Stimulated activated CD8-positive, alpha-beta memory T cell treated with anti-CD3 and anti-CD28 coated beads, Interleukin-15, amount 100 ng/mL, for 48 hours (primary cell): ENCODE data around the gene SNX4.
"Not testable (repeated sequence)": the region's sequence is repeated elsewhere in the genome, so short reads cannot be mapped to it uniquely, and the experiment has no call there.

Source experiments
- DNase-seq, 2 donors: peaks; one replicate each; pipeline ENCODE4 v3.0.0-alpha.2; 2020; ENCODE audit warnings: low read depth in 2 of 2

The SNX4 gene

GRCh38 chr3:125462722-125463299 is 57.2 kb downstream of the SNX4 start:
- no peak for DNase-seq

GRCh38 chr3:125461896-125462295 is 58.1 kb downstream of the SNX4 start:
- DNase-seq = no peak

- DNase-seq = no peak
Measured at GRCh38 chr3:125460233-125460632, 59.8 kb downstream of the SNX4 start.

- no peak for DNase-seq
Measured at GRCh38 chr3:125443923-125444322, 76.1 kb downstream of the SNX4 start.

GRCh38 chr3:125442506-125442905 is 77.5 kb downstream of the SNX4 start:
- no peak for DNase-seq

- DNase-seq = no peak
Measured at GRCh38 chr3:125440970-125441369, 79.0 kb downstream of the SNX4 start.

GRCh38 chr3:125440559-125440955 is 79.4 kb downstream of the SNX4 start:
- no peak for DNase-seq

- peak; percentile 5 to 23 for DNase-seq
Measured at GRCh38 chr3:125437631-125438435, 82.2 kb downstream of the SNX4 start.

- no peak for DNase-seq
Measured at GRCh38 chr3:125436921-125437320, 83.1 kb downstream of the SNX4 start.

DNA sequence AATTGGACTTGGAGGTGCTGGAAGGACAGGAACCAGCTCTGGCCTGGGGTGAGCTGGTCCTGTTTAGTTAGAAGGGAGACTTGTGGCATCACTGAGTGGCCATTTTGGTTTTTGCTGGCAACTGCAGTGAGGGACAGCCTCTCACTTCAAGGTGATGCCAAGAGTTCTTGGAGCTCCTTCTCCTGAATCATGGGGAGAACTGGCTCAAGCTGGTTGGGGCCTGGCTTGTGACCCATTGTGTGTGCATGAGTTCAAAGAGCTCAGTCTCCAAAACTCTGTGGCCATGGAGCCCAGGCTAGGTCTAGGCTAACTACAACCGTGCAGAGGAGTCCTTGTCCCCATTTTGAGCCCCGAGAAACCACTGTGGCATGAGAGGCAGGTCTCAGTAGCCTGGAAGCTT is 84.8 kb downstream of the SNX4 start:
- no peak for DNase-seq

- peak in 1 of 2 donors; percentile 2 for DNase-seq
Measured at GRCh38 chr3:125434582-125435011, 85.4 kb downstream of the SNX4 start.

DNA sequence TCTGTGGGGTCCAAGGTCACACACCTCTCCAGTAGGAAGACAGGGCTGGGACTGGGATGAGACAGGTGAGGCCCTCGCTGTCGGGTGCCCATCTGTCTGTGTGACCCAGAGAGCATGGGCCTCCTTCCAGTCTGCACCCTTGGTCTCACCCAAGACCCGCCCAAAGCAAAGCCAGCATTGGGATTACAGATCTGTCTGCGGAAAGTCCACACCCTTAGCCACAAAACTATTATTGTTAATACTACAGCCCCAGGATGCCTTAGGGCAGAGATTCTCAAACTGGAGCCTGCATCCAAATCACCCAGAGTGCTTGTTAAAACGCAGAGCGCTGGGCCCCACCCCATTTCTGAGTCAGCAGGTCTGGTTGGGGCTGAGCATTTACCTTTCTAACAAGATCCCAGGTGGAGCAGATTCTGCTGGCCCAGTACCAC is 86.4 kb downstream of the SNX4 start:
- DNase-seq = no peak

GRCh38 chr3:125433091-125433534 is 86.9 kb downstream of the SNX4 start:
- no peak for DNase-seq

- no peak for DNase-seq
Measured at GRCh38 chr3:125431912-125432790, 87.9 kb downstream of the SNX4 start.

- DNase-seq = no peak
Measured at GRCh38 chr3:125431391-125431790, 88.6 kb downstream of the SNX4 start.

DNA sequence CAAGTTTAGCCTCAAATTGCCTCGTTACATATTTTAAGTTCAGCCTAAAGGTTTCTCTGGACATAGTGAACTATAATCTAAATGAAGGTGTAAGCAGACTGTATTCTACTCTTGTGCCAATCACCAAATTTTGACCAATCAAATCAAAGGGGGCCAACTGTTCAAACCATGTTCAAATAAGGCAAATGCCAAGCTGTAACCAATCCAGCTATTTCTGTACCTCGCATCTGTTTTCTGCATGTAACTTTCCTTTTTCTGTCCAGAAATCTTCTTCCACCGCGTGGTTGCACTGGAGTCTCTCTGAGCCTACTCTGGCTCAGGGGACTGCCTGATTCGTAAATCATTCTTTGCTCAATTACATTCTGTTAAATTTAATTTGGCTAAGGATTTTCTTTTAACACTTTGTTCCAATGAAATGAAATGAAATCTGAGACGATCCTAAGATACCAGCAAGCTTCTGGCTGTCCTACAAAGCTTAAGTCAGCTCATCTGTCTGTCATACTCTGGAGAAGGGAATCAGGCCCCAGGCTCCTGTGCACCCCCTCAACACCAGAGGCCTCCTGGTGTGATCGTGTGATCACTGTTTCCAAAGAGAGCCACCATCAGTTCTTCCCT is 91.7 kb downstream of the SNX4 start:
- DNase-seq = no peak

GRCh38 chr3:125418306-125418705 is 101.7 kb downstream of the SNX4 start:
- DNase-seq = no peak

GRCh38 chr3:125416235-125416634 is 103.8 kb downstream of the SNX4 start:
- DNase-seq = no peak

DNA sequence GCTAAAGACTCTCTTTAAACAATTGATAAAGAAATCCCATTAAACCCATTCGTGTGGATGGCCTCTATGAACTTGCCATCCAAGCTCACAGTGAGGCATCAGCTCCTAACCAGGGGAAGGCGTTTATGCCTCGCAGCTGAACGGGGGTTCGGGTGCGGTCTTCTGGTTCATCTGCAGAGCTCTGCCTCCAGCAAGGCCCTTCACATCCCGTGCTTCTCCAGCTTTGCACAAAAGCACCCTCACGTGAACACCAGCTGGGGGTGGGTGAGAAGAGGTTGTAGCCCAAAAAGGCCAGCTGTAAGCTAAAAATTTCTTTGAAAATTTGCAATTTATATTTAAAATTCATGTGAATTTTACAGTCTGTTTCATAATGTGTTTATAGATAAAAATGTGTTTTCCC is 105.3 kb downstream of the SNX4 start:
- DNase-seq = no peak

- no peak for DNase-seq
Measured at GRCh38 chr3:125410922-125411321, 109.1 kb downstream of the SNX4 start.

- DNase-seq = no peak
Measured at GRCh38 chr3:125406070-125406469, 113.9 kb downstream of the SNX4 start.

GRCh38 chr3:125405515-125405914 is 114.5 kb downstream of the SNX4 start:
- not testable (repeated sequence) for DNase-seq
